GM21786 (cell line): ENCODE data around the gene ACTN1.
"Not testable (repeated sequence)": the region's sequence is repeated elsewhere in the genome, so short reads cannot be mapped to it uniquely, and the experiment has no call there.

Experiments
- ATAC-seq: cut with Tn5 transposase; IDR thresholded peaks from one replicate; pipeline ENCODE4 v1.9.1; 2021; ENCODE audit not compliant: unreplicated experiment

Gene ACTN1

DNA sequence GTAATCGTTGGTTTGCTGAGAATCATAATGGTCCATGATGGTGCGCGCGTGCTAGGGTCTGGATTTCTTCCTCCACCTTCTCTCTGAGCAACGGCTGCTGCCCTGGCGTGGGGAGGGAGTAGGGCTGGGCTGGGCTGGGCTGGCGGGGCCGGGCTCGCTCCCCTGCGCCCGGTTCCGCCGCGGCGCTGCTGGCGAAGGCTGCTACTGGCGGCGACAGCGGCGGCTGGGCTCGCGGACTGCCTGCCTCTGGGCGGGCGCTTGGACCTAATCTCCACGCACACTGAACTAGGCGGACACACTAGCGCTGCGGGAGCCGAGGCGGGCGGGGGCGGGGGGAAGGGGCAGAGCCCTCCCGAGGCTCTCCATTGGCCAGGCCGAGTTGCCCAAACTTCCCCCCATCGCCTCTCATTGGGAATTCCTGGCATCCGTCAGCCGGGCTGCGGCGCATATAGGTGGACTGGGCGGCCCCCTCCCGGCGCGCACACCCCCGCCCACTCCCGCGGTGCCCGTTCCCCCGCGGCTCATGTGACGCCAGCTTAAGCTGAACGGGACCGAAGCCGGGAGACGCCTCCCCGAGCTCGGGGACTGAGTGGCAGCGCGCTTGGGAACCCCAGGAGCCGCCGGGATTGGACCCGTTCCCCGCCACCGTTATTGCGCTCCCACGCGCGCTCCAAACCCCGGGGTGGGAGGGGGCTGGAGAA is at the start of gene ACTN1:
Gene ACTN1 (minus strand): TSS at position 282 of the 701 bp plus-strand sequence. CDS start 246 bp downstream, at position 36.
- ATAC-seq, result peak; percentile 45

GRCh38 chr14:69027242-69027913 is 48.3 kb upstream of the ACTN1 start:
- ATAC-seq, result no peak

DNA sequence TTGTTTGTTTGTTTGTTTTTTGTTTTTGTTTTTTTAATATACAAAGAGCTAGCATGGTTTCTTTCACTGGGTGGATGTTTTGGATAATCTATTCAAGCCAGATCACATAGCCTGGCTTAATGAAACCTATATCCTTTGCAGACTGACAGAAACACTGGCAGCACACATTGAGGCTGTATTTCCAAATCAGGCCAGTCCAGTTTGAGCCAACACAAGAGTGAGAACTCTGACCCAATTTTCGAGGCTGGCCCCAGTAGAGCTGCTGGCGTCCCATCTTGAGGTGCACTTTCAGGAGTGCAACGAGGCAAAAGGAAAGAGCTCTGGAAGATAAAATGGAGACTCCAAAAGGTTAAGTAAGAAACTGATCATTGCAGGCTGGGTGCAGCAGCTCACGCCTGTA is 43.9 kb upstream of the ACTN1 start:
- ATAC-seq, result no peak

- not testable (repeated sequence) for ATAC-seq
Observed at GRCh38 chr14:69022093-69022492, 43.0 kb upstream of the ACTN1 start.

DNA sequence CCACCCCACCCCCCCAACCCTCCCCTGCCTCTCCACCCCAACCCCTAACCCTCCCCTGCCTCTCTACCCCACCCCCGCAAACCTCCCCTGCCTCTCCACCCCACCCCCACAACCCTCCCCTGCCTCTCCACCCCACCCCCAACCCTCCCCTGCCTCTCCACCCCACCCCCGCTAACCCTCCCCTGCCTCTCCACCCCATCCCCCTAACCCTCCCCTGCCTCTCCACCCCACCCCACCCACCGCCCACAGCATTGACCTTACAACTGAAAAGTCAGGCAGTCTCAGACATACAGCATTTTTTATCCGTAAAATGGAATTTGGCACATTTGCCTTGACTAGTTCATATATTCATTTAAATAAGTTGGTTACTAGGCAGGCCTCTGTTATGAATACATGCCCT is 38.6 kb upstream of the ACTN1 start:
- no peak for ATAC-seq

DNA sequence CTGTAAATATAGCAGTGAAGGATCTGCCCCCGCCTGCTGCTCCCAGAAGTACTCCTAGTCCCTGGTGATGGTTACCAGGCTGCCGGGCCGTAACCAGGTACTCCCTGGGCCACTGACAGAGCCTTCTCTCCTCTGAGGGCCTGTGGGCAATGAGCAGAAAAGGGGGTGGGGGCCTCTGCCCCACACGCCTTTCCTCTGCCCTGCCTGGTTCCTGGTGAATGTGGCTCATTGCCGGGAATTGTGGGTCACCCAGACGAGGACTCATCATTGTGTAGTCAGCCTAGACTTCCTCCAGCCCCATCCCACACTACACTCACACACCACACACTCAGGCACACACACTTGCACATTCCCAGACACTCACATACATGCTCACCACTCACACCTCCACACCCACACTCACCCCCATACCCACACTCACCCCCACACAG is 35.7 kb upstream of the ACTN1 start:
- ATAC-seq, result no peak

- no peak for ATAC-seq
Observed at GRCh38 chr14:69013943-69014782, 35.1 kb upstream of the ACTN1 start.

DNA sequence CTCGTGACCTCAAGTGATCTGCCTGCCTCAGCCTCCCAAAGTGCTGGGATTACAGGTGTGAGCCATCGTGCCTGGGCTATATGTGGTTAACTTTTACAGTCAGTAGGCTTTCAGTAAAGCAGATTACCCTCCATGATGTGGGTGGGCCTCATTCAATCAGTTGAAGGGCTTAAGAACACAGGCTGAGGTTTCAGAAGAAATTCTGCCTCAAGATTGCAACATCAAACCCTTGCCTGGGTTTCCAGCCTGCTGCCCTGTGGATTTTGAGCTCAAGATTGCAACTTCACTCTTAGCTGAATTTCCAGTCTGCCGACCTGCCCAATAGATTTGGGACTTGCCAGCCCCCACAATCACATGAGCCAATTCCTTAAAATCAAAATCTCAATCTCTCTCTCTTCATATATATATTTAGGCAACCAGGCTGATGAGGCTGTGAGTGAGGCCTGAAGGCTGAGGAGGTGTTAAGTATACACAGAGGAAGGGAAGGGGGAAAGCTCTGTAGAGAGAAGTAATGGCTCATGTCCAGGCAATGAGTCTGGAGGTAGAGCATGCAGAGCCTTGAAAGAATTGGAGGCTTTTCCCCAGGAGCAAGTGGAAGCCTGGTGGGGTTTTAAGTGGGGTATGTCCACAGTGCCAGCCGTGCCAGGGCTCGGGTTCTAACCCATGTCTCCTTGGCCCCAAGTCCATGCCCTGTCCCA is 33.3 kb upstream of the ACTN1 start:
- no peak for ATAC-seq

- no peak for ATAC-seq
Observed at GRCh38 chr14:69010648-69011047, 31.5 kb upstream of the ACTN1 start.

DNA sequence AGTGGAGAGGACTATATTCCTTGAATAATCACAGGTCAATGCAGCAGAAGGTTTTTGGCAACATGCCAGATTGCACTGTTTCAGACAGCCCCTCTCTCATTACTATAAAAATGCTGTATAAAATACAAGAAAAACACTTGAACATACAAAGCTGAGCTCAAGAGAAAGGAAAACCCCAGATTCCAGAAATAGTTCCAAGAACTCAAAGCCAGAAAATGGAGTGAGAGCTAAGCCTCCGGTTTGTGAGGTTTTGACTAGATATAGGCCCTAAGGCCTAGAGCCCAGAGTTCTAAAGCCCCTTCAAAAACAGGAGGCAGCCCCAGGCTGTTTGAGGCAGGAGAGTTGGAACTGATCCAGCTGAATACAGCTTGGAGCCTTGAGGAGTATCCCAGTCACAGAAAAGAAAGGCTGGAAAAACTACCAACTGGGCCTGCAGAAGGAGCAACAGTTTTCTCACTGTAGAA is 29.4 kb upstream of the ACTN1 start:
- no peak for ATAC-seq

GRCh38 chr14:69006346-69006745 is 27.2 kb upstream of the ACTN1 start:
- ATAC-seq, result no peak

DNA sequence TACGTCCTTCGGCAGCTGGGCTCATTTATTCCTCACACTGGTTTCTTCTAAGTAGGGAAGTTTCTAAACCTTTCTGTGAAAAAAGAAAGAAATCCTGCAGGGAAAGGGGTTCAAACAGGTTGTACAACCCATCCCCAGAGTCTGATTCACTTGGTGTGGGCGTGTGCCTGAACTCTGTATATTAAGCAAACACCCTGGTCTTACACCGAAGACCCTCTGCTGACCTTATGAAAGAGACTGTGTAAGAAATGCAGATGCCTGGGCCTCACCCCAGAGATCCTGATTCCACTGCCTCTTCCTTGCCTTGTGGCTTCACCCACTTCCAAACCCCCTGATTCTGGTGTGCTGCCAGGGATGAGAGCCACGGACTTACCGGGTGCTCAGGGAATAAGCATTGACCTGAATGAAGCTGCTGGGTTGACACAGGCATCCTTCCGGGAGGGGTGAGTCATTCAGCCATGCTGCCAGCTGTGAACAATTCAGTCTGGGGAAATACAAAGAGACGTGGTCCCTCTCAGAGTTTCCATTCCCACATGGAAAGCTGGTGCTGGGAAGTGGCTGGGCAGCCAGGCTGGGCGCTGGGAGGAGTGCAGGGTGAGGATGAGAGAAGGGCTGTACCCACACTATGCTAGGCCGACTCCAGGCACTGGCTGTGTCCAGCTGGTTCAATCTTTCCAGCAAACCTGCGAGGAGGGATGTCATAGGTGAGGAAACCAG is 26.5 kb upstream of the ACTN1 start:
- ATAC-seq, result no peak

GRCh38 chr14:69004731-69005431 is 25.8 kb upstream of the ACTN1 start:
- ATAC-seq, result no peak

- no peak for ATAC-seq
Observed at GRCh38 chr14:69003626-69004025, 24.5 kb upstream of the ACTN1 start.

DNA sequence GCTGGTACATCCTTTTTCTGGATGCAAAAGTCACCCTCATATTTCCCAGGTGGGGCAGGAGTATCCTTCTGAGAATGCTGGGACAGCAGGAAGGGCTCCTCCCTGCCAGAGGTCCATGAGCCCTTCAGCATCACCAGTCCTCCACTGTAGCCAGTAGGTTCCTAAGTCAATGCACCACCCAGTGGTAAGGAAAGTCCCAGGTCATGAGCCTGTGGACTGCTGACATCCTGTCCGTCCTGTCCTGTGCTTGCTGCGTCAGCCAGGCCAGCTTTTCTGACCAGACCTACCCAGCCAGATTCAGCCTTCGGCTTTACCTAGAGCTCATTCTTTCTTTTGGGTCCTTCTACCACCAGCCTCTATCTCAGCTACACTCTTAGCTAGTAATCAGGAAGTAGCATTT is 23.0 kb upstream of the ACTN1 start:
- ATAC-seq, result no peak

DNA sequence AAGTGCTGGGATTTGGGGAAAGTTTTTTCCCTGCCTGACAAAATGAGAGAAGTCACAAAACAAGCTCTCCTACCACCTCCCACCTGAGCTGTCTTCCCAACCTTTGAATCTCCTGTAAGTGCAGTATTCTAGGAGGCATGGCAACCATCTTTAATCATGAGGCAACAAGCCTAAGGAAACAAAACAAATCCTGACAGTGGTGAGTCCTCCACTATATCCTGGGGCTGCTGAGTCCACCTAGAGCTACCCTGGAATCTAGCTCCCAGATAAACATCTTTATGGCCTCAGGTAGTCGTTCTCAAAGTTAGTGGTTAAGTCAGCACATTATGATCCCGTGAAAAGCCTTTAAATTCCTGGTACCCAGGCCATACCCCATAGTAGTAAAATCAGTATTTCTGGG is 22.3 kb upstream of the ACTN1 start:
- no peak for ATAC-seq

DNA sequence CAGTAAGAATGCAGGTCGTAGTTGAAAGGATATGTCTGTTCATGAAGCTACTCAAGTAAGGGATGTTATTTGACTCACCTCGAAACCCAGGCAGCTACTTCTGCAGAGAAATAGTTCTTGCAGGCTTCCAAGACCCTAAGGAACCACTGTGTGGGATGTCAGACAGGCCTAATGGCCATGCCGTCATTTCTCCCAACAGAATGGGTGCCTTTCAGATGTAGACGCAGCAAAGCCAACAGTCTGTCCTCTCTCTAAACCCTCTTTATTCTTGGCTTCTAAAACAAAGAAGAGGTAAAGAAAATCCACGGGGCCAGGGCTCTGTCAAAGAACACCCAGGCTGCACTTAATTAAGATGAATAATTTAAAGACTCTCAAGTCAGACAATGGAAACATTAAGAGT is 19.0 kb upstream of the ACTN1 start:
- ATAC-seq, result no peak

DNA sequence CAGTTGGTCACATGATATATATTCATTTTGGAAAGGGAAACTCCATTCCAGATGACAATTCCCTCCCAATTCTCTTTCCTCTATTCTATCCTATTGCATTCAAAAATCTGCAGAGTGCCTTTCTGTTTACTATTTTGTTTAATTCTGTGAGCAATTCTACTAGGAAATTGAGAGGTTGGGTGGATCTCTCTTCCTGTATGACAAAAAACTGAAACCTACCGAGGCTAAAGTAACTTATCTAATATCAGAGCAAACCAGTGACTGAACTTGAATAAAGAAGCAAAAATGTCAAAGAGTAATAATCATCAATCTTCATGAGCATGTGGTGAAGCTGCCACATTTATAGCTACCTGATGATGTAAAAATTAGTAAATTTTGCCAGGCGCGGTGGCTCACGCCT is 16.6 kb upstream of the ACTN1 start:
- no peak for ATAC-seq

- no peak for ATAC-seq
Observed at GRCh38 chr14:68994056-68994455, 15.0 kb upstream of the ACTN1 start.

GRCh38 chr14:68987653-68988036 is 8.5 kb upstream of the ACTN1 start:
- ATAC-seq, result no peak
